Activated CD8-positive, alpha-beta memory T cell treated with anti-CD3 and anti-CD28 coated beads for 48 hours (primary cell): Measurements from ENCODE around the gene OR8B3.
"Not testable (repeated sequence)": the region's sequence is repeated elsewhere in the genome, so short reads cannot be mapped to it uniquely, and the experiment has no call there.

Experiments
- DNase-seq, 3 experiments: peaks; one replicate each; pipeline ENCODE4 v3.0.0-alpha.2; 2020; ENCODE audit warnings: low read depth in 2 of 3, low spot score in 2 of 3

The OR8B3 gene, protein sequence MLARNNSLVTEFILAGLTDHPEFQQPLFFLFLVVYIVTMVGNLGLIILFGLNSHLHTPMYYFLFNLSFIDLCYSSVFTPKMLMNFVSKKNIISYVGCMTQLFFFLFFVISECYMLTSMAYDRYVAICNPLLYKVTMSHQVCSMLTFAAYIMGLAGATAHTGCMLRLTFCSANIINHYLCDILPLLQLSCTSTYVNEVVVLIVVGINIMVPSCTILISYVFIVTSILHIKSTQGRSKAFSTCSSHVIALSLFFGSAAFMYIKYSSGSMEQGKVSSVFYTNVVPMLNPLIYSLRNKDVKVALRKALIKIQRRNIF

DNA sequence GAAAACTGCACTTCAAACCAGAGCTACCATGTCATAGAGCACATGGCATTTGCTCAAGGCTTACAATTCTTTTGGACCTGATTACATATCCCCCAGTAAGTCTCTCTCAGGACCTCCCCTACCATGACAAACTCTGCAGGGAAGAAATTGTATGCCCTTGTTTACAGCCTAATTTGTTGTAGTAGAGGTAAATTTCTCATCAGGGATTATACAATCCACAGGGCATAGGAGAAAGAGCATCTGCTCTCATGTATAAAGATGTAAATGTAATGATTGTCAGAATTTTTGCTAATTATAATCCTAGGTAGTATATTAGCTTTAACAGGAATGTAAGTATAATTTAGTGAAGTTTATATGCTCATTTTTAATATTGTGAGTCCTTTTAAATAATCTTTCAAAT, at the start of gene OR8B3:
Gene OR8B3, minus strand, starts transcription at position 101 of the 400 bp plus-strand sequence. CDS start 1,673 bp downstream, outside the sequence.
- DNase-seq = no peak

DNA sequence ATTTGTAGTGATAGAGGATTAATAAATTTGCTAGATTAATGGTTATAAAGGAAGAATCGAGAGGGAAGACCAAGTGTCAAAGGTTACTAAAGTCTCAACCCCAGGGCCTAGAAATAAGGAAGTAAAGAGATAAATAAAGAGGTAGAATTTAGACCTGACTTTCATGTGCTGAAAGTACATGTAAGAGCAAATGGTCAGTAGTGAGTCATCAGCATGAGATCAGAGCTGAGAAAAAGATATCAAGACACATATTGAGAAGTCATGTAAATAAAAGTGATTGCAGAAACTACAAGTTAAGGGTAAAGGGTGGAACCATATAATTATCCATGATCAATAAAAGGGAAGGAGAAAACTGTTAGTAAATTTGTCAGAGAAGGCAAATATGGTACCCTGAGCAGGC, 48.1 kb upstream of the OR8B3 start:
- DNase-seq = no peak

DNA sequence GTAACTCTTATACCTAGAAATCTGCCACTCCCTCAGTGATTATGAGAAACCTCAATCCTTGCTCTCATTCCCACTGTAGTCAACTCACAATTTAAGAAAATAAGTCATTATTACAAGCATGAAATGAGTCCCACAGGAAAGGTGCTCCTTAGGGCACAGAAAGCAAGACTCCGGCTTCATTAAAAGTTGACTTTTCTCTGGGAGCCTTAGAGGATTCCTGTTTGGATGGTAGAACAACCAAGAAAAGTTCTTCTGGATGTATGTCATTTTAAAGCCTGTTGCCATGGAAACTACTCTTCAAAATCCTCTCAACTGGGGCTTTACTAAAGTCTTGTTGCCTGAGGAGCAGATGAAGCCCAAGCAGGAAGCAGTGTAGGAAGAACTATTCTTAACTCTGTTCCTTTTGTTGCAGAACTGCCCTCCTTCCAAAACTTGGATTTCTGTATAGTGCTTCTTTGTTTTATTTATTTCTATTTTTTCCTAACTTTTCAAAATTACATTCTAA, 46.9 kb upstream of the OR8B3 start, which contains the start of gene OR8B8:
Gene OR8B8, minus strand, starts transcription at position 51 of the 505 bp plus-strand sequence. CDS start 4,611 bp downstream, outside the sequence.
- no peak for DNase-seq

DNA sequence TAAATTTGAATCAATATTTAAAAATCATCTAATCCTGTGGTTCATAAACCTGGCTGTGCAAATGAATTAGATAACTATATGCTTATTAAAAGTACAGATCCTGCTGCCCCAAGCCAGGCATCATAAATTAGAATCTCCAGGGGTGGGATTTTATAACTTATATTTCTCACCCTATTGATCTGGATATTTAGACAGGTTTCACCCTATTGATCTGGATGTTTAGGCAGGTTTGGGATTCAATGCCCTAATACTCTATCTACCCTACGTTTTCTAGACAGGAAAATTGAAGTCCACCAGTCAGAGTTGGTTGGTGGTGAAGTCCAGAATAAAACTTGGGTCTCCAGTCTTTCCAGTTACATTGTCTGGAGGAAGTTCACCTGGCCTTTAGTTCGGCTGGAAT, 44.0 kb upstream of the OR8B3 start:
- no peak for DNase-seq

DNA sequence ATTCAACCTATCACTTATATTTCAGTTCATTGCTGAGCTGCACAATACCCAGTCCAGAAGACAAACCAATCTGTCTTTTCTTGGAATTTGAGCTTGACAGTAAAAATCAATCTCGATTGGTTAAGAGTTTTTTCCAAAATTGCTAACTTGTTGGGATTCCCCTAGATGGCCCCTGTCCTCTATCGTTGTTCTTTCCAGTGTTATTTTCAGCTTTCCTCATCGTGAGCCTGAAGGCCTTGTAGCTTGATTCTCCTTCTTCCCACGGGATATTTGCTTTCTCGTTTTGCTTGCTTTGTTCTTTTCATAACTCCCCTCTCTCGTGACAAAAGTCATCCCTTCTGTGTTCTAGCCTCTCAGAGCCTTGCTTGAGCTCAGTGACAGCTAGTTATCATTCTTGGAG, 43.6 kb upstream of the OR8B3 start:
- no peak for DNase-seq

DNA sequence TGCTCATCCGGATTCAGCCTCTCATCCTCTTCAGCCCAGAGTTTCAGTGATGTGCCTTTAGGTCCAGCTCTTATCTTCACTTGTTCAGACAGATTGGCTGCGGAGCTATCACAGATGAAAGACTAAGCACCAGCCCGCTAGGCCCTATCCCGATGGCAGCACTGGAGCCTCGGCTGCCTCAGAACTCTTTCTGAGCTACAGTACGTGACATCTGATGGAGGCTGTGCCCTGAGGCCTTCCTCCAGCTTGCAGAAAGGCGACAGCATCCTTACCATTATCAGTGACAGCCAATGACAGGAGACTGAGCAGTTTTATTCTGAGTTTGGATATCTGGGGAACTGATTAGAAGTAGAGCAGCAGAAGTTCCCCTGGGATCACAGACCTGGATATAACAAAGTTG, 42.7 kb upstream of the OR8B3 start:
- no peak for DNase-seq

DNA sequence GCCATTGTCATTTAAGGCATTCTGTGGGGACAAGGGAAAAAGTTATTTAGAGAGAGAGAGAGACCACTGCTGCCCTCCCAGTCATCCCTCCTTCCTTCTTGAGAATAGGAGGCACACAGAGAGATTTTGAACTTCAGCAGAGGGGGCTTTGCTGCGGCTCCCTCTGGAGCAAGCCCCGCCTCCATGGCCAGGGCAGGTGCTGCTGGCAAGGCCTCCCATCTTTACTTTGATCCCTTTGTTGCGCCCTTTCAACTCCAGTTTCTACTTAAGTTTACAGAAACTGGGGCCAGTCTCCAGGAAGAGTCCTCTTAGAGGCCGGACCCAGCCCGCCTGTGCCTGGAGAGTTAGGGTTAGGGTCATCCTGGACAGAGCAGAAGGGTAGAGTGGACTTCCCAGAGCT, 42.3 kb upstream of the OR8B3 start:
- no peak for DNase-seq

DNA sequence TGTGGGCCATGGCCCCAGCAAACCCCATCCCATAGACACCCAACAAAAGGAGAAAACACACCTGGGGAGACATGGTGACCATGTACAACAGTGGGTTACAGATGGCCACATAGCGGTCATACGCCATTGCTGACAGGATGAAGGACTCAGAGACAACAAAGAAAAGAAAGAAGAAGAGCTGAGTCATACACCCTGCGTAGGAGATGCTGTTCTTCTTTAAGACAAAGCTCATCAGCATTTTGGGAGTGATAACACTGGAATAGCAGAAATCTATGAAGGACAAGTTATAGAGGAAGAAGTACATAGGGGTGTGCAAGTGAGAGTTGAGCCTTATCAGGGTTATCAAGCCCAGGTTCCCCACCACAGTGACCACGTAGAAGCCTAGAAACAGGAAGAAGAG, 41.8 kb upstream of the OR8B3 start:
- DNase-seq = no peak

DNA sequence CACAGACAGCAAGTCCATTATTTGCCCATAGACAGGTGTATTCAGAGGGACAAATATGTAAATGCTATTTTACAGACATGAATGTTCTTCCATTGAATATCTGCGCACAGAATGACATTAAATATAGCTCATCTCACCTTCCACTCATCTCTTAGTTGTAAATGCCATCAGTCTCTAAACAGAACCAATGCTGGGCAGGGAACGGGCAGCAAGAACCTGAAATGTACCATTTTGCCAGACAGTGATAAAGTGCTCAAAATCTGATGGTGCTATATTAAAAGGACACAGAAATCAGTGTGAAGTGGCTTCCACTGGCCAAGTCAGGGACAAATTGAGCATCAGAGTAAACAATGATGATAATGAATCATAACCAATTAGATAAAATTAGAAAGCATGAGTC, 35.9 kb upstream of the OR8B3 start:
- no peak for DNase-seq

DNA sequence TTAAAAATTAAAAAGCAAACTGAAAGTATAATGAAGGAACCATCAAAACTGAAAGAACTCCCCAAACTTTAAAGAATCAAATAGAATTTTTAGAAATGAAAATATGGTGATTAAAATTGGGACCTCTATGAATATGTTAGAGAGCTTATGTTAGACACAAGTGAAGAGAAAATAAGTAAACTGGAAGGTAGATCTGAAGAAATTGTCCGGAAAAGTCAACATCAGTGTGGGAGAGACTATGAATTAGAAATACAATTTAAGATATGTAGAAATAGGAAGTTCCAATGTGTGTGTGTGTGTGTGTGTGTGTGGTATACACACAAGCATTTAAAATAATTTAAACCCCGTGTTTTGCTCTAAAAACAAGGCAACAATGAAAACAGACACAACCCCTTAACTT, 30.8 kb upstream of the OR8B3 start:
- no peak for DNase-seq

DNA sequence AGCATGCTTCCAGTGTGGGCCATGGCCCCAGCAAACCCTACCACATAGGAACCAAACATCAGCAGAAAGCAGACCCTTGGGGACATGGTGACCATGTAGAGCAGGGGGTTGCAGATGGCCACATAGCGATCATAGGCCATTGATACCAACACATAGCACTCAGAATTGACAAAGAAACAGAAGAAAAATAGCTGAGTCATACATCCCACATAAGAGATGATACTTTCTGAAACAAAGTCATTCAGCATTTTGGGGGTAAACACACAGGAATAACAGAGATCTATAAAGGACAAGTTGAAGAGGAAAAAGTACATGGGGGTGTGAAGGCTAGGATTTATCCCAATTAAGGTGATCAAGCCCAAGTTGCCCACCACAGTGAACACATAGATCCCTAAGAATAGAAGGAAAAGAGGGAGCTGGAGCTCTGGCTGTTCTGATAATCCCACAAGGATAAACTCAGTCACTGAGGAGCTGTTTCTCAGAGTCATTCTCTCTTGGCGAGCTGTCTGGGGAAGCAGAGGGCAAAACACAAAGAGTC, 25.6 kb upstream of the OR8B3 start, which contains the start of gene OR8B4:
Gene OR8B4, minus strand, starts transcription at position 488 of the 538 bp plus-strand sequence. Its CDS starts 0 bp downstream, at position 488.
- no peak for DNase-seq

DNA sequence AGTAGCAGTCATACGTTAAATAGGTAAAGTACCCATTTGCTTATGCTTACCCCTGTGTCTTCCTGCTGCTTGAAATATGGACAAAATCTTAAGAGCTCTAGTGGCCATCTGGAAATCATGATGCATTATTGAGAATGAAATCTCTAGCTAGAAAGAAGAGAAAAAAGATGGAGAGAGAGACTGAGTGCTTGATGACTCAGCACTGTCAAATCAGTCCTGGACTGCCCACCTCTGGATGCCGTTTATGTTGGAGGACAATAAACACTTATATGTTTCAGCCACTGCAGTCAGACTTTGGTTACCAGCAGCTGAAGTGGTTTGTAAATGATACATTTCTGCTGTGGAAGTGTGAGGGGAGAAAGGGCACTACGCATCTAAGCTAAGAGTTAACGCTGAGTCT, 22.2 kb upstream of the OR8B3 start:
- no peak for DNase-seq

DNA sequence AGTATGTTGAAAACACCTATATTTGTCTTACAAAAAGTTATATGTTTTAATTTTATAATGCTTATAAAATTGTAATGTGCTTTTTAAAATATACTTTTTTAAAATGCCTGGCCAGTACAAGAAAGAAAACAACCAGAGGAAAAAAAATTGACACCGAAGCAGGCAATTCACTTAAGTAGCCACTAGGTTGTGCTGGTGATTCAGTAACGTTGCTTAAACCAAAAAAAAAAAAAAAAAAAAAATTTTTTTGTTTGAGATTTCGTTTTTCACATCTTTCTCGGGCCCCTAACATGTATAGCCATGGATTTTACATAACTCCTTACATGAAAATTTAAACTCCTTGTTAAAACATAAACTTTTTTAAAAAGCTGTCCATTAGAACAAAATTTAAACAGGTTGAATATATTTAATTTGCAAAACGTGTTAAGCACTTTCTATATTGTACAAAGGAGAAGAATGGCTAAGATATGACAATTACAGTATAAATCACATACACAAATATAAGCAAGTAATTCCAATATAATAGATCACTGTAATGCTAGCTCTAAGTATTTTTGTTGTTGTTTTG, 16.6 kb upstream of the OR8B3 start:
- DNase-seq = no peak

DNA sequence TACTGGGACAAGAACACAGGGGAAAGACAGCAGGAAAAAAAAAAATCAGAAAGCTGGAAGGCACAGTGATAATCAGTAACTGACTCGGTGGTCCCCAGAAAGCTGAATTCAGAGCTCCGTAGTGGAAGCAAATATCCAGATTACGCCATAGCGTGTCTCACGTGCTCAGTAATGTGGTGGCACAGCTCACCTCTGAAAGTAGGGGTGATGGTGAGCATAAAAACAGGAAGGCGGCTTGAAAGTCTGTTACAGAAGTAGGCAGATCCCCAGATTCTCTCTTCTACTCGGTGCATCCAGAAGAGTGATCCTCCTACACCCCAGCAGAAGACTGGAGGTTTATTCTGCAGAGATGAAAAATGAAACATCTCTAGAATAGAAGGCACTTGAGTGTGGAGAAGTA, 11.1 kb upstream of the OR8B3 start:
- no peak for DNase-seq

DNA sequence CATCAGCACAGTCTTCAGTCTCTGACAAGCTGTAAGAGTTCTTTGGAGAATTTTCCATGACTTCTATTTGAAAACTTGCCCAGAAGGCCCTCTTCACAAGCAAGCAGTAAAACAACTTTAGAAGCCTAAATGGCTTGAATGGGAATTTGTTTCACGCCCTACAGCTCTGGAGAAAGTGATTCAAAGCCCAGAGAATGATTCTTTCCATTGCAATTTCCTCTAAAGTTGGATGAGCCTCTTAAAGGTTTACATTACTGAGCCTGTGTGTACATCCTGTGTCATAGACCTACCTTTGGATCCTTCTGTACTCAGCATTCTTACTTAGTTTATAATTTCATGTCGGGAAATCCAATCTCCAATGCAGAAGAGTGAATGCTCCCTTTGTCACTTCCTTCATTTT, 6.8 kb upstream of the OR8B3 start:
- no peak for DNase-seq

DNA sequence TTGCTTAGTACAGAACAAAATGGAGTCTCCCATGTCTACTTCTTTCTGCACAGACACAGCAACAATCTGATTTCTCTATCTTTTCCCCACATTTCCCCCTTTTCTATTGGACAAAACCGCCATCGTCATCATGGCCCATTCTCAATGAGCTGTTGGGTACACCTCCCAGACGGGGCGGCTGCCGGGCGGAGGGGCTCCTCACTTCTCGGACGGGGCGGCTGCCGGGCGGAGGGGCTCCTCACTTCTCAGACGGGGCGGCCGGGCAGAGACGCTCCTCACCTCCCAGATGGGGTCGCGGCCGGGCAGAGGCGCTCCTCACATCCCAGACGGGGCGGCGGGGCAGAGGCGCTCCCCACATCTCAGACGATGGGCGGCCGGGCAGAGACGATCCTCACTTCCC, 4.4 kb upstream of the OR8B3 start:
- not testable (repeated sequence) for DNase-seq

DNA sequence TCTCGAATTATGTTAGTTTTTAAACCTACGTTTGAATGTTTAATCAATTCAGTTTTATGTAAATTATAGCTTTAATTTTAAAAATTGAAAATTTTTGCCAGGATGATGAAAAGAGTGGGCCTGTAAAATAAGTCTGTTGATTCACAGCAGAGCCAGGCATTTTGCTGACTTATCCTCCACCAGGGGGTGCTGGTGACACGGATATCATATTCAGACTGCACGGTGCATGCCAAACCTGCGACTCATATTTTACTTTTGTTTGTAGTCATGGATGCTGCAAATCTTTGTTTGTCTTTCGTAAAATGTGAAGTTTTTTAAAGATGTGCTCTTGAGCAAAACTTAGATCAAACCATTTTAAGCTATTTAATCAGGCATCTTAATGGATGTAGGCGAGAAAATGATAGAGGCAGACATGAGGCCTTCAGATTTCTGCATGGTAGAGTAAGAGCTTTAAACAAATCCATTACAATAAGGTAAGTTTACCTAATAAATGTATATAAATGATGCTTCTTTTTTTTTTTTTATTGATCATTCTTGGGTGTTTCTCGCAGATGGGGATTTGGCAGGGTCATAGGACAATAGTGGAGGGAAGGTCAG, 3.6 kb upstream of the OR8B3 start:
- DNase-seq = peak in 2 of 3 experiments; percentile 1 to 23

DNA sequence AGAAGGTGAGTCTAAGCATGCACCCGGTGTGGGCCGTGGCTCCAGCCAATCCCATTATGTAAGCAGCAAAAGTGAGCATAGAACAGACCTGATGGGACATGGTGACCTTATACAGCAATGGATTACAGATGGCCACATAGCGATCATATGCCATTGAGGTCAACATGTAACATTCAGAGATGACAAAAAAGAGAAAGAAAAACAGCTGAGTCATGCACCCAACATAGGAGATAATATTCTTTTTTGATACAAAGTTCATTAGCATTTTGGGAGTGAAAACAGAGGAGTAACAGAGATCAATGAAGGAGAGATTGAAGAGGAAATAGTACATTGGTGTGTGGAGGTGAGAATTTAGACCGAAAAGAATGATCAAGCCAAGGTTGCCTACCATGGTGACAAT, 2.0 kb downstream of the OR8B3 start:
- not testable (repeated sequence) for DNase-seq

DNA sequence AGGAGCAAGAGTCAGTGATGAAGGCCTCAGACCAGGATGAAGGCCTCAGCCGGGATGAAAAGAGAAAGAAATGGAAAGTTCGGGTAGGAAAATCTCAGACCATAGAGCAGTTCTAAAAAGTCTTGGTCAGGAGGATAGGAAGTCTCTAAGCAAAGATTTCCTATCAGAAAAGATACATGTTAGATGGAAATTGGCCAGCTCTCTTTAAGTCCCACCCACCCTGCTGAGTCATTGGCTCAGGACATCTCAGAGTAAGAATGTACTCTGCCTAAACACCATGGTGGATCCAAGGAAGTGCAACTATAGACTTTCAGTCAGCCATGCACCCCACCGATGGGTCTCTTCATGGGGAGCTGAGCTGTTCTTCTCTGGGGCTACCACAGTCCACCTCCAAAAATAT, 4.4 kb downstream of the OR8B3 start:
- no peak for DNase-seq

DNA sequence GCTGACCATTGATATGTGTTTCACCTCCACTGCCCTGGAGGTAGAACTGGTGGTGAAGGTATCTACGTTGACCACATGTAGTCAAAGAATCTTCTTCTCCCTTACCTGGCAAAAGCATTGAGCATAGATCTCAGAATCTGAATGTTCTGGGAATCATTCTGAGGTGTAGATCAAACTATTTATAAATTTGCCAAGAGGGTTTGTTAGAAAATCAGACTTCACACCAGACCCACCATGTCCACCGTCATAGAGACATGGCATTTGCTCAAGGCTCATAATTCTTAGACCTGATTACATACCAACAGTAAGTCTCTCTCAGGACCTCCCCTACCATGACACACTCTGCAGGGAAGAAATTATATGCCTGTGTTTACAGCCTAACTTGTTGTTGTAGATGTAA, 14.4 kb downstream of the OR8B3 start, which contains the start of gene OR8B2:
Gene OR8B2, minus strand, starts transcription at position 101 of the 400 bp plus-strand sequence. CDS start 1,156 bp downstream, outside the sequence.
- DNase-seq = no peak

DNA sequence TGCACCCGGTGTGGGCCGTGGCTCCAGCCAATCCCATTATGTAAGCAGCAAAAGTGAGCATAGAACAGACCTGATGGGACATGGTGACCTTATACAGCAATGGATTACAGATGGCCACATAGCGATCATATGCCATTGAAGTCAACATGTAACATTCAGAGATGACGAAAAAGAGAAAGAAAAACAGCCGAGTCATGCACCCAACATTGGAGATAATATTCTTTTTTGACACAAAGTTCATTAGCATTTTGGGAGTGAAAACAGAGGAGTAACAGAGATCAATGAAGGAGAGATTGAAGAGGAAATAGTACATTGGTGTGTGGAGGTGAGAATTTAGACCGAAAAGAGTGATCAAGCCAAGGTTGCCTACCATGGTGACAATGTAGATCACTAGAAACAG, 16.0 kb downstream of the OR8B3 start:
- DNase-seq = not testable (repeated sequence)

DNA sequence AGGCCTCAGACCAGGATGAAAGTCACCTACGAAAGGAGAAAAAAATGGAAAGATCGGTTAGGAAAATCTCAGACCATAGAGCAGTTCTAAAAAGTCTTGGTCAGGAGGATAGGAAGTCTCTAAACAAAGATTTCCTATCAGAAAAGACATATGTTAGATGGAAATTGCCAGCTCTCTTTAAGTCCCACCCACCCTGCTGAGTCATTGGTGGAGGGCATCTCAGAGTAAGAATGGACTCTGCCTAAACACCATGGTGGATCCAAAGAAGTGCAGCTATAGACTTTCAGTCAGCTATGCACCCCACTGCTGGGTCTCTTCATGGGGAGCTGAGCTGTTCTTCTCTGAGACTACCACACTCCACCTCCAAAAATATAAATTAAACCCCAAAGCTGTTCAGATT, 18.2 kb downstream of the OR8B3 start:
- DNase-seq = no peak
